ENCODE results near the gene VSTM2B. TPM values are rescaled to one million over a fixed set of nuclear protein-coding genes. Genes with fewer than 3 reads are reported as not detected.
"Not testable (repeated sequence)": the region's sequence is repeated elsewhere in the genome, so short reads cannot be mapped to it uniquely, and the experiment has no call there.

Gene VSTM2B
- 0.32 and 1.2 TPM in 2 replicates for polyA plus RNA-seq (2014; cell fraction: cytosol; rRNA removed)
- polyA plus RNA-seq (2014; cell fraction: nucleus; rRNA removed) = 0.98 and 2.9 TPM in 2 replicates

GRCh38 chr19:29525901-29526729 lies at the start of gene VSTM2B:
Gene VSTM2B, plus strand, starts transcription at chr19:29525994. Its CDS starts 590 bp downstream, at chr19:29526584.
- no peak for DNase-seq (ENCODE audit: low spot score)

- DNase-seq (ENCODE audit: low spot score) = no peak
Observed at GRCh38 chr19:29476528-29476927, 49.3 kb upstream of the VSTM2B start.

DNA sequence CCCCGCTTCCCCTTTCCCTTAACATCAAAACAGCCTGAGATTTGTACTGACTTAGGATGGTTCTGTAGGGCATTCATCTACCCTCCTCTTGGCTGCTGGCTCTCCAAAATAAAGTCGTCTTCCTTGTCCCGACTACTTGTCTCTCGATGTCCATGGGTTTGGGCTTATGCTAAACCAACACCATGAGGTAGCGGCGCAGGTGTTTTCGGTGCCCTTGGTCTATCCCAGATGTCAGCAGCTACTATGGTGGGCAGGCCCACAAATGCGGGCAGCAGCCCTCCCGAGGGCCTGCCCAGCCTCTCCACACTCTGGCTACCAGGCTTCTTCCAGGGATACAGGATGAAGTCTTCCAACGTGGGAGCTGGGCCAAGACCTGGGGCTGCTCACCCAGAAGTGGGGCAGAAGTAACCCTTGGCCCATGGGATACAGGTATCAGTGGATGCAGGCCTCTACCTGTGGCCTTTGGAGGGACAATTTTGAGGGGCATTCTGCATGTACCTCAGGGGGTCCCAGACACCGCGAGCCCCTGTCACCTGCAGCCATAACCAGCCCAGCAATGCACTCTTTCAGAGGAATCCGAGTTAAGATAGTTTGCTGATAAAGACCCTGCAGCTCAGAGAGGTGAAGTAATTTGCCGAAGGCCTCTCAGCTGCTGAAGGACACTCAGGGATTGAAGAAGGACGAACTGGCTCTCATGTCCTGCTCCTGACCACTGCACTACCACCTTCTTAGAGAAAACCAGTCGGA lies 47.8 kb upstream of the VSTM2B start:
- DNase-seq (ENCODE audit: low spot score) = no peak

GRCh38 chr19:29478578-29479565 lies 46.9 kb upstream of the VSTM2B start:
- peak; percentile 41 for DNase-seq (ENCODE audit: low spot score)

GRCh38 chr19:29479941-29480340 lies 45.9 kb upstream of the VSTM2B start:
- no peak for DNase-seq (ENCODE audit: low spot score)

- no peak for DNase-seq (ENCODE audit: low spot score)
Observed at GRCh38 chr19:29480507-29480906, 45.3 kb upstream of the VSTM2B start.

DNA sequence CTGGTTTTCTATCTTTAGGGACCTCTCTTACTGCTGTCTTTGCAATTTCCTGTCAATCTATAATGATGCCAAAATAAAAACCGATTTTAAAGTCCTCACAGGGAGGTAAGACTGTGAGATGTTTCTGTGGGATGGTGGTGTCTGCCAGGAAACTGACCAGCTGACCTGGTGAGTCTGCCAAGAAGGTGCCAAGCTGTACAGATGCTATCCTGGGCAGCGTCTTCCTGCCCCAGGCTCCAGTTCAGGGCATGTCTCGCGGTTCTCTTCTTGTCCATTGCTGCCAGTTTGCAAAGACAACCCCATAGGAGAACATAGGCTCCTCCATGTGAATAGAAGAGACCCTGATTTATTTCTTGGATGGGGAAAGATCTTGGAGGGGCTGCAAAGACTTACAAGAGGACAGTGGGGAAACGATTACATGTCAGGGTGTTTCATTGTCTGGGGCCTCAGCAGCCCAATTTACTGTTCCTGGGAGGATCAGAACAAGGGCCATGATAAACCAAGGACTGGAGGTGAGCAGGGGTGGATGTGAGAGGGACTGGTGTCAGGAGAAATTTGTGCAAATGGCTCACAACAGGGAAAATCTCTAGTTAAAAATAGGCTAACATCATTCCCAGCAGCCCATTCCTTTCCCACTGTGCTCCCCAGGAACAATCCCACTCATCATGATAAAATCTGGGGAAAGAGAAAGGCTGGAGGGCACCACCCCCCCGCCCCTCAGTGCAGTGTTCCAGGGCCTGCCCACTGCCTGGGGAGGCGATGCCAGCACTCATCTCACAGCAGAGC lies 42.7 kb upstream of the VSTM2B start:
- DNase-seq (ENCODE audit: low spot score) = no peak

- no peak for DNase-seq (ENCODE audit: low spot score)
Observed at GRCh38 chr19:29483641-29483920, 42.2 kb upstream of the VSTM2B start.

GRCh38 chr19:29483944-29484581 lies 41.7 kb upstream of the VSTM2B start:
- DNase-seq (ENCODE audit: low spot score) = no peak

GRCh38 chr19:29484876-29485275 lies 40.9 kb upstream of the VSTM2B start:
- DNase-seq (ENCODE audit: low spot score) = no peak

GRCh38 chr19:29485293-29485692 lies 40.5 kb upstream of the VSTM2B start:
- DNase-seq (ENCODE audit: low spot score) = no peak

DNA sequence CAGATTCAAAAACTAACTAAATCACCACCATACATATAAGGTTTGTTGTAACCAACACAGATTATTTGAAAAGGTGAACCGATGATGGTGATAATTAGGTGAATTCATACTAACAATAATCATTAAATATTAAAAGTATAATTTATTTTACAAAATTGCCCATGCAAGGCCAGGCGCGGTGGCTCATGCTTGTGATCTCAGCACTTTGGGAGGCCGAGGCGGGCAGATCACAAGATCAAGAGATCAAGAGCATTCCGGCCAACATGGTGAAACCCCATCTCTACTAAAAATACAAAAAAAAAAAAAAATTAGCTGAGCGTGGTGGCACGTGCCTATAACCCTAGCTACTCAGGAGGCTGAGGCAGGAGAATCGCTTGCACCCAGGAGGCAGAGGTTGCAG lies 38.8 kb upstream of the VSTM2B start:
- not testable (repeated sequence) for DNase-seq (ENCODE audit: low spot score)

DNA sequence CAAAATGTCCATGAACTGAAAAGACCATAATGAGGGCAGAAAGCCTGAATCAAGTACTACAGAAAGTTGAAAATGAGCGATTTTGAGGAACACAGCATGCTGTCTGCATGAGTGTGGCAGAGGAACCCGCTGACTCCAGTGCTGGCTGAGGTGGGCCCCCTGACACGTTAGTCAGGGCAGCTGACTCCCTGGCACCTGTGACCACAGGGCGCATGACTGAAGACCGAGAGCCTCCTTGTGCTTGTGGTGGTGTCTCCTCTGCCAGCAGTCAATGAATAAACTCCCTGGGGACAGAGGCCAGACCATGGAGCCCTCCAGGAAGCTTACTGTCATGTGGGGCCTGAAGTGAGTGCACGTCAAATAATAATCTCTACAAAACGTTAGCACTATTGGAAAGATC lies 38.4 kb upstream of the VSTM2B start:
- DNase-seq (ENCODE audit: low spot score) = no peak

- DNase-seq (ENCODE audit: low spot score) = no peak
Observed at GRCh38 chr19:29488316-29488715, 37.5 kb upstream of the VSTM2B start.

GRCh38 chr19:29489172-29489951 lies 36.4 kb upstream of the VSTM2B start:
- DNase-seq (ENCODE audit: low spot score) = no peak

DNA sequence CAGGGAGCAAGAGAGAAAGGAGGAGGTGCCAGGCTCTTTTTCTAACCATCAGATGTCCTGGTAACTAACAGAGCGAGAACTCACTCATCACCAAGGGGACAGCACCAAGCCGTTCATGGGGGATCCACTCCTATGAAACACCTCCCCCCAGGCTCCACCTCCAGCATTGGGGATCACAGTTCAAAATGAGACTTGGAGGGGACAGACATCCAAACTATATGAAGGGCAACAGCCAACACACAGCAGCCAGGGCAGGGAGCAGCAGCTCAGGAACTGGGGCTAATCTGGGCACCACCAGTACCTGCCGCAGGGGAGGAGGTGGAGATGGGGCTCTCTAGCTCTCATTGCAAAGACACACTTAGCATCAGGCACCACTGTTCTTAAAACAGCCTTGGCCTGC lies 34.3 kb upstream of the VSTM2B start:
- no peak for DNase-seq (ENCODE audit: low spot score)

DNA sequence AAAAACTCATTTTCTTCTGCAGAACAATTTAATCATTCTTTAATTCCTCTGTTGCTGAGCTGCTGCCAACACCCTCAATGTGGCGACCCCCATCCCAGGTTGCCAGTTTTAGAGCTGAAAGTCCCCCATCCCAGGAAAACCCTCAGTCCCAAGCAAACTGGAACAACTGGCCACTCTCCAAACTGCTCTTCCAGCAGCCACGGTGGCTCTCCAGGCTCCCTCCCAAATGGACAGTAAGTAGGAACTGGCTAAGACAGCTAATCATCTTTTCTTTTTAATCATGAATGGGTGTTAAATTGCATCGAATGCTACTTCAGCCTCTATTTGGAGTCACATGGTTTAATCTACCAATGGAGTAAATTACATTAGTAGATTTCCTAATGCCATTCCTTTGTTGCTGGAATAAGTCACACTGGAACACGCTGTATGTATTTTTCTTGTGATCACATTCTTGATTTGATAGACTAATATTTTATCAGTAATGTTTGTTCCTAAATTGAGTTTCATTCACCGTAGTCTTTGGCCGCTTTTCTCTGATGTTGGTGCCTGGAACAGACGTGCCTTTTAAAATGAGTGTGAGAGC lies 33.7 kb upstream of the VSTM2B start:
- DNase-seq (ENCODE audit: low spot score) = no peak

DNA sequence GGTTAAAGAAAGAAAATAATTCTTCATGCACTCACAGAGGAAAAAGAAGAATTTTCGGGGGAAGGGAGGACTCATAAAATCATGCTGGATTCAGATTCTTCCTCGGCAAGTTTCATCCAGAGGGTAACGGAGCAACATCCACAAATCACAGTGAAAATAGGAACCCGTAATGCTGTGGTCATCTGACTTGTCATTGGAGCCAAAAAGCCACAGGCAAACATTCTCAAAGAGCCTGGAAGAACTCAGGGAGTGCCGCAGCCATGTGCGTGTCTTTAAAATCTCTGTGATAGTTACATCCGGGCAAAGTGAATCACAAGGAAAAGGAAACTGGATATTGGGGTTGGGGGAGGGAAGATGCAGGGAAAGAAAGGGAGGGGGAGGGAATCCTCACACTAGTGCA lies 33.0 kb upstream of the VSTM2B start:
- no peak for DNase-seq (ENCODE audit: low spot score)

DNA sequence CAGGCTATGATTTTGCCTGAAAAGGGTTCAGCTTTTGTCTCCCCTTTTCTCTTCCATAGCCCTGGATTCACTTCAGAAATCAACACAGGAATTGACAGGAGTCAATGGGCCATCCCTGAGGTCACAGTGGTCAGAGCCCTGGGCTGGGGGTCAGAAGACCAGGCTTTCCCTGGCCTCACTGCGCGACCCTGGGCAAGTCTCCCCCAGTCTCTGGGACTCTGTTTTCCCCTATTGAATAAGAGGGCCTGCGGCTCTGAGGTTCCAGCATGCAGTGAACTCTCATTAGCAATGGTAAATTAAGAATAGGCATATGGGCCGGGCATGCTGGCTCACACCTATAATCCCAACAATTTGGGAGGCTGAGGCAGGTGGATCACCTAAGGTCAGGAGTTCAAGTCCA lies 30.7 kb upstream of the VSTM2B start:
- DNase-seq (ENCODE audit: low spot score) = no peak
